MCF 10A (cell line): ENCODE data around the gene DCAF6. TPM values are rescaled to one million over a fixed set of nuclear protein-coding genes. Genes with fewer than 3 reads are reported as not detected.

Experiments used
- BruUV-seq: library from RNA; stranded (reverse); fragments of 400-500 nt; replicated peaks from 2 replicates; lab custom pipeline; 2021; lab: Mats Ljungman, UMichigan
- CTCF ChIA-PET: fragments of 300-600 bp; sonication (Branson Sonifier 250); formaldehyde crosslinking; extraction: SDS; loops from one replicate; lab custom pipeline; 2021; ENCODE audit warnings: antibody characterized with exemption, inconsistent platforms; lab: Yijun Ruan, JAX
- POLR2A ChIA-PET: fragments of 300-600, 350-650 bp; sonication (Branson Sonifier 250); formaldehyde crosslinking; extraction: SDS; loops from one replicate; lab custom pipeline; 2020; ENCODE audit warnings: antibody characterized with exemption, inconsistent platforms; lab: Yijun Ruan, JAX
- DNase-seq: peaks from one replicate; pipeline ENCODE4 v3.0.0-alpha.2; 2018; ENCODE audit not compliant: unreplicated experiment
- H3K27ac Mint-ChIP-seq: one replicate; pipeline ENCODE4 v1.8.0; 2022; ENCODE audit warnings: mild to moderate bottlenecking, low read depth, mixed read lengths; ENCODE audit not compliant: unreplicated experiment
- H3K27me3 Mint-ChIP-seq: one replicate; pipeline ENCODE4 v1.8.0; 2022; ENCODE audit warnings: mixed read lengths; ENCODE audit not compliant: insufficient read depth, unreplicated experiment
- H3K36me3 Mint-ChIP-seq: one replicate; pipeline ENCODE4 v1.8.0; 2022; ENCODE audit warnings: mild to moderate bottlenecking, moderate library complexity, mixed read lengths; ENCODE audit not compliant: insufficient read depth, unreplicated experiment
- H3K4me1 Mint-ChIP-seq: one replicate; pipeline ENCODE4 v1.8.0; 2022; ENCODE audit warnings: mixed read lengths; ENCODE audit not compliant: insufficient read depth, unreplicated experiment
- H3K4me3 Mint-ChIP-seq: one replicate; pipeline ENCODE4 v1.8.0; 2022; ENCODE audit warnings: mild to moderate bottlenecking, moderate library complexity, mixed read lengths; ENCODE audit not compliant: unreplicated experiment
- H3K9me3 Mint-ChIP-seq: one replicate; pipeline ENCODE4 v1.8.0; 2022; ENCODE audit warnings: mixed read lengths; ENCODE audit not compliant: unreplicated experiment
- CTCF ChIP-seq: fragments of 200-600 bp; IDR thresholded peaks from one replicate; pipeline ENCODE4 v1.8.0; 2022; ENCODE audit warnings: antibody characterized with exemption, mild to moderate bottlenecking; ENCODE audit not compliant: unreplicated experiment
- intact Hi-C: fragments of 100-400 bp; cut with micrococcal nuclease; formaldehyde crosslinking; loops from 2 replicates; pipeline ENCODE4 v1.14.1; 2022
- total RNA-seq: library from RNA; stranded (reverse); gene quantifications from 2 replicates; pipeline ENCODE4 v1.2.3, GENCODE V29; 2022

DCAF6 gene
- total RNA-seq, 1 experiment from 2014 or later: 57.2 TPM

DNA sequence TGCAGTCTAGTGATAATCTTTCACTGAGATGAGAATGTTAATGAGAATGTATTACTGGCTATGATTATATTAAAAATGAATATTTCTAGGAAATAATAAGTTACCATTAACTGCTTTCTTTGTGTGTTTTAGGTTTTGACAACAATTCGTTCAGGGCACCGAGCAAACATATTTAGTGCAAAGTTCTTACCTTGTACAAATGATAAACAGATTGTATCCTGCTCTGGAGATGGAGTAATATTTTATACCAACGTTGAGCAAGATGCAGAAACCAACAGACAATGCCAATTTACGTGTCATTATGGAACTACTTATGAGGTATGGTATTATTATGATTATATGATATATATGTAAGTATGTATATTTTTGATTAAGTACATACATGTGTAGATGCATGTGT is 38.2 kb downstream of the DCAF6 start:
- H3K36me3 Mint-ChIP-seq: peaks cover 56% of the 10 kb centered on the region
- H3K27ac Mint-ChIP-seq: no peak overlapping the region
- intact Hi-C loops: no loop called here
- H3K9me3 Mint-ChIP-seq: peaks cover 7% of the 10 kb centered on the region
- ChIA-PET CTCF (no interaction called here), POLR2A (no interaction called here)
- DNase-seq: no peak
- no peaks in the 10 kb centered on the region for H3K27me3 Mint-ChIP-seq
- H3K4me1 Mint-ChIP-seq: peaks cover 5% of the 10 kb centered on the region
- no TSS peak for BruUV-seq
- no peak overlapping the region for H3K4me3 Mint-ChIP-seq
- no peak for TF ChIP-seq CTCF

DNA sequence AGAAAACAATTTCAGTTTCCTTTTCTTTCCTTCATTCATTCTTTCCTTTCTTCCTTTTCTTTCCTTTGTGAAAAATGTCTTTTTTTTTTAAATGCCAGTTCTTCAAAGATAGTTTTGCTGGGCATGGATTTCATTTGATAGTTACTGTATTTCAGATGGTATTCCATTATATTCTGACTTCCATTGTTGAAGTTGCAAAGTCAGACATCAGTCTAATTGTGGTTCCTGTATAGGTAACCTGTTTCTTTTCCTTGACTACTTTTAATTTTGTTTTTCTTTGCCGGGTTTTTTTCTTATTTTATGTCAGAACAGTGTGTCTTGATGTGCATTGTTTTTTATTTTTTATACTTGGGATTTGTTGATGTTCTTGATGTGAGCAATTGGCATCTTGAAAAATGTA is 40.8 kb downstream of the DCAF6 start:
- intact Hi-C loops: no loop called here
- no peaks in the 10 kb centered on the region for H3K27me3 Mint-ChIP-seq
- POLR2A ChIA-PET: no interaction called here
- BruUV-seq: no TSS peak
- H3K27ac Mint-ChIP-seq: no peak overlapping the region
- H3K4me1 Mint-ChIP-seq: peaks cover 5% of the 10 kb centered on the region
- CTCF ChIA-PET: no interaction called here
- peaks cover 55% of the 10 kb centered on the region for H3K36me3 Mint-ChIP-seq
- no peak overlapping the region for H3K4me3 Mint-ChIP-seq
- peaks cover 7% of the 10 kb centered on the region for H3K9me3 Mint-ChIP-seq
- TF ChIP-seq CTCF: no peak
- no peak for DNase-seq

- POLR2A ChIA-PET: no interaction called here
- BruUV-seq: no TSS peak
- CTCF ChIA-PET: interaction anchor here (0.9 kb wide), 1 partner anchor 11 kb away, joined by 3 read pairs; no protein-coding TSS in a partner anchor
- no peak overlapping the region for H3K27ac Mint-ChIP-seq
- TF ChIP-seq CTCF: no peak
- intact Hi-C loops: no loop called here
- no peak overlapping the region for H3K4me3 Mint-ChIP-seq
- H3K9me3 Mint-ChIP-seq: peaks cover 13% of the 10 kb centered on the region
- H3K36me3 Mint-ChIP-seq: peaks cover 41% of the 10 kb centered on the region
- peaks cover 15% of the 10 kb centered on the region for H3K4me1 Mint-ChIP-seq
- DNase-seq: no peak
- H3K27me3 Mint-ChIP-seq: no peaks in the 10 kb centered on the region
These were observed 45.5 kb downstream of the DCAF6 start for GRCh38 chr1:167981933-167982332.

- Mint-ChIP-seq H3K36me3 (peaks cover 28% of the 10 kb centered on the region), H3K4me3 (no peak overlapping the region), H3K4me1 (peaks cover 15% of the 10 kb centered on the region), H3K27me3 (no peaks in the 10 kb centered on the region), H3K27ac (no peak overlapping the region), H3K9me3 (peaks cover 7% of the 10 kb centered on the region)
- ChIA-PET POLR2A (interaction anchor here (0.6 to 1.0 kb wide), 2 partner anchors 48 to 64 kb away, joined by 3 read pairs; partner anchors contain the start of genes DCAF6 and MPC2), CTCF (interaction anchor here (0.6 to 1.2 kb wide), 4 partner anchors 8 to 342 kb away, joined by 3 to 4 read pairs (median 3); no protein-coding TSS in a partner anchor)
- DNase-seq: no peak
- BruUV-seq: no TSS peak
- intact Hi-C loops: no loop called here
- no peak for TF ChIP-seq CTCF
These were observed 47.4 kb downstream of the DCAF6 start for GRCh38 chr1:167983797-167984420.
